NOMO-1 treated with DMSO at 0.1 percent for 48 hours (cell line): ENCODE data around the gene AUTS2.

Experiments used
- DNase-seq: peaks from one replicate; lab custom pipeline; 2025; ENCODE audit not compliant: unreplicated experiment; lab: John Stamatoyannopoulos, UW

AUTS2 gene

DNA sequence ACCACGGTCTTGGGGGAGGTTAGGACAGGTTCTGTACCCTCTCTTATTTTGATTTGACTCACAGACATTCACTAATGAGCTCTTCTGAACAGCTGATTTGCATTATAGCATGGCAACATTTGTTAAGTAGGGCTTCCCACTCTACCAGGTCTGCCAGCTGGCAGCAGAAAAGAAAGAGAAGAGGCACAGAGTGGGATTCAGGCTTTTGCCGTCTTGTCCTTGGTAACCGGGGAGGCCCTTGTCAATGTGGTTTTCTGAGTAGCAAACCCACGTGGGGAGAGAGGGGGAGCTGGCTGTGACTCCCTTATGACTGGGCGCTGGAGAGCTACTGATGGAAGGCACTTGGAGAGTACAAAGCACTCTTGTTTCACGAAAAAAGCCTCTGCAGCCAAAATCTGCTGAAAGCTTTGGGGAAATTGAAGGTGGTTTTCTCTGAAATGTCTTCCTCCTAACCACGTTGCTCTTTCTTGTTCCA is 1178.4 kb downstream of the AUTS2 start:
- no peak for DNase-seq

DNA sequence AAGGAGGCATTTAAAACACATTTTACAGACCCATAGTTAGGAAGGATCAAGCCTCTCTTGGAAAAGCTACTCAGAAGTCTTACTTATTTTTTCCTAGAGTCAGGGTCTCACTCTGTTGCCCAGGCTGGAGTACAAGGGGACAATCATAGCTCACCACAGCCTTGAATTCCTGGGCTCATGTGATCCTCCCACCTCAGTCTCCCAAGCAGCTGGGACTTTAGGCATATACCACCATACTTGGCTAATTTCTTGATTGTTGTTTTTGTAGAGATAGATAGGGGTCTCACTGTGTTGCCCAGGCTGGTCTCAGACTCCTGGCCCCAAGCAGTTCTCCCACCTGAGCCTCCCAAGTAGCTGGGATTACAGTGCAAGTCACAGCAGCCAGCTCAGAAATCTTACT is 1179.0 kb downstream of the AUTS2 start:
- no peak for DNase-seq

DNA sequence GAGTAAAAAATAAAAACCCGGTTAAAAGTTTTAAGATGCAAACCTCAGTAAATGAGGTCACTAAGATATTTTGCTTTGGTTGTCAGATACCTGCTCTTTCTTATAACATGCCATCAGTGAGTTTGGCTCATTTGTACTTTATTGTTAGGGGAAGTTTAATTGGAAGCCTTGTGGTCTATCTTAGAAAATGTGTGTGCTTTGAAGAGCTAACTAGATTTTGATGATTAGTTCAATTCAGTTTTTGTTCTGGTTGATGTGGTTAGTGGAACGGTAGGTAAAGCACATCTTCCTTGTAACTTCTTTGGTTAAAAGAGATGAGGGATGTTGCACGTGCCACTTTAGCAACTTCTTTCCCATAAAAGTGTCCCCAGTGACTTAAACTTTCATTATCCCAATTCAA is 1180.3 kb downstream of the AUTS2 start:
- DNase-seq, result no peak

DNA sequence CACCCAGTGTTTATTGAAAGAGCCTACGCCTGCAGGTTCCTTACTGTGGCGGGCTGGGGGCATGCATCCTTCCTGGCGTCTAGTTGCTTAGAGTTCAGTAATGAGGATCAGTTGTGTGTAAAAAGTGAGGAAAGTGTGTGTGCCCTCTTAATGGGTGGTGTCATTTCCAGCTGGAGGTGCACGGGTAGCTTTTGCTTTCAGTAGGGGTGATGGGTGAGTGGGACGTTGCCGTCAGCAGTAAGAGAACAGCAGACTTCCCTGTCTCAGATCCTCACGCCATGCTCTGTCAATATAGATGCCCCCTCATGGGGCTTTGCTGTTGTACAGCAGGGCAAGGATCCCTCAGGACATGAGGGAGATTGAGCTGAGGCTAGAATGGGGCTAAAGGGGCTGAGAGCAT is 1181.0 kb downstream of the AUTS2 start:
- no peak for DNase-seq

DNA sequence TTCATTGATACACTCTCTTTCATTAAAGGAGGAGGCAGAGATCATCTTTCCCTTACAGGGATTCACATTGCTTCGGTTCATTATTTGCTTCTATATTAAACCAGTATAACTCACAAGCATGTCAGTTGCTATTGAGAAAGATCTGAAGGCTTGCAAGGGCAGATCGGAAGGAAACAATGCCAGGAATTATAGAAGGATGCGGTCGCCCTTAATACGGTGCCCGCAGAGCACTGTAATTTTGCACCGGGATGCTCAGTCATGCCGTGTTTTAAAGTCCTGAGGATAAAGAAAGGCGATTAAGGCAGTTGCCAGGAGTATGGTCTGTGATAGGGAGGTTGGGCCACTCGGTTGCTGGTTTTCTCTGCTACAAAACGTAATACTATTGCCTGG is 1183.6 kb downstream of the AUTS2 start:
- no peak for DNase-seq

DNA sequence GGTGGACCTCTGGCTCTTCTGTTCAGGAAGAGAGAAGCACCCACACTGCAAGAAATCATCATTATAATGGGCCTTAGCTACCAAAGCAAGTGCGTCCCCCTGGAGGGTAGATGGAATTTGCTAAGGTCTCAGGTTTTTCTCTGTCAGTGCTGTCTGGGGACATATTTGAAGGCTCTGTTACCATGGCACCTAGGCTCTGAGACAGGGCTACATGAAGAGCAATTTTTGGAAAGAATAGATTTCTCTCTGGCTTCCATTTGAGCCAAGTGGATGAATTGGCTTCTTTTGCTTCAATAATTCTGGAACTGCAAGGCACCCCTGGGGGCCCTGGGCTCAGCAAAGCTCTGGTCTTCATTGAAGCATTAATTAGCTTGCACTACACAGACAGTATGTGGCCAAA is 1184.5 kb downstream of the AUTS2 start:
- DNase-seq, result no peak

DNA sequence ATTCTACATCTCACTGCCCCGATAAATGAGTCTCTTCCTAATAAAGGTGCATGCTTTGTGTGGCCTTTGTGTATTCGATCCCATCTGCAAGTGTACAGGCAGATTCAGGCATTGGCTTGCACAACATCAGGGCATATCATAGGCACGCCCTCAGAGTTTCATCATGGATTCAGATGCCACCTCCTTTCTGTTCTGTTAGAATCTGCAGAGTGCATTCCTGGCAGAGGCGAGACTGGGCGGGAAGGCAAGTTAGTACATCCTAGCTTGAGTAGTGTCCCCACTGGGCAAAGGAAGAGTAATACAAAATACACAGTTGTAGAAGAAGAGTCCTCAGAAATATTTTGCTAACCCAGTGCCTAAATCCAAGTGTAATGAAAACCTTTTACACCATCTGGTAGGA is 1187.2 kb downstream of the AUTS2 start:
- no peak for DNase-seq

DNA sequence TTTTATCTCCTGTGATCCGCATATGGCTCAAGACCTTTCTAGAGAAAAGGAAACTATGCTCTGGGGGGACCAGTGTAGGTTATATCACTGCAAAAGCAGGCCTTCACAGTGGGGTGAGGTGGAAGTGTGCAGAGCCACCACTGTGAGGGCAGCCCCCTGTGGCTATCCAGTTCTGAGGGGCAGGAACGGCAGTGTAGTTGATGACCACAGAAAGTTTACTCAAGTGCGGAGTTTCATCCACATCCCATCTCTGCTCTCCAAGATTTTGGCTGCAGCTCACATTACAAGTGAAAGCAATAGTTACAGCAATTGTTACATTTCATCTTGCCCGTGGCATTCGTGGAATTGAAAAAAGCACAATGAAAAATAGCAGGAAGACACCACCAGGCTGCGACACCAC is 1187.8 kb downstream of the AUTS2 start:
- no peak for DNase-seq

DNA sequence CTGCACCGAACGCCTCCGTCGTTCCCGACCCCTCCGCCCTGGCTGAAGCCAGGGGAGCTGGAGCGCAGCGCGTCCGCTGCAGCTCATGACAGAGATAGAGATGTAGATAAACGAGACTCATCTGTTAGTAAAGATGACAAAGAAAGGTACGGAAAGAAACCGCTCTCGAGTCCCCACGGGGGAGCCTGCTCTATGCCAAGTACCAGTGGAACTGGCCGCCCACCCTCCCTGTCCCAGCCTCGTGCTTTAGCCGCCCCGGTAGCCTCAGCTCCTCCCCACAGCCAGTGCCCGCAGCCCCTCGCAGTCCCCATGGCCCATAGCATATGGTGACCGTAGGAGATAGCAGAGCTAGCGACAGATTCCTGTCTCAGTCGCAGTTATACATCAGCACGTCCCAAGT is 1189.0 kb downstream of the AUTS2 start:
- DNase-seq, result no peak

DNA sequence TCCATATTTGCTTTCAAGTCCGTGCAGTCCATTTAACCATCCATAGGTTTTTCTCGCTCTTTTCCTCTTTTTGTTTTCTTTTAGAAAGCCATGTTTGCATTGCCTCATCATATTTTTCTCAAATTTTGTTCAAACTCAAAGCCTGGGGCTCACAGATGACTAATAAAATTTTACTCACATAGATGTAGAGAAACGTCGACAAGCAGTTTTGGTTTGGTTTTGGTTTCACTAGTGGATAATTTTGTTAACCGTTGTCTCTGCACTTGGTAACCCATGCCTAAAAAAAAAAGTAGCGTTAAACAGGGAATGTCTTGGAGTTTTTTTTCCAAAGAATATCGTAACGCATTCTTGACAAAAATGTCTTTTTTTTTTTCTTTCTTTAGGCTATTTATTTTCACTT is 1189.5 kb downstream of the AUTS2 start:
- no peak for DNase-seq

DNA sequence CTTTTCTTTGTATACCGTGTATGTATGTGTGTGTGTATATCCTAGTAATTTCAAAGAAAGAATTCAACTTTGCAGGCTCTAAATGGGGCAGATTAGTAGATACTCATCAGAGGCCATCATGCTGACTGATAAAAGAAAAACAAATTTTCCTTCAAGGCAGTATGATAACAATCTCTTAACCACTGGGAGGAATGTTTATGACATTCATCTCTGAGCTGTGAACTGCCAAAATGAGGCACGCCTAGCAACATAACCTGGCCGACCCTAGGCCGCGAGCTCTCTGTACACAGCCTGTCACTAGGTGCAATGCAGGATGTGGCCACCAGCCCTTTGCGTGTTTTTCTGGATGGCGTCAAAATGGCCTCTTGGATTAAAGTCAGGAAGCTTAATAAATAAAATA is 1190.0 kb downstream of the AUTS2 start:
- no peak for DNase-seq

DNA sequence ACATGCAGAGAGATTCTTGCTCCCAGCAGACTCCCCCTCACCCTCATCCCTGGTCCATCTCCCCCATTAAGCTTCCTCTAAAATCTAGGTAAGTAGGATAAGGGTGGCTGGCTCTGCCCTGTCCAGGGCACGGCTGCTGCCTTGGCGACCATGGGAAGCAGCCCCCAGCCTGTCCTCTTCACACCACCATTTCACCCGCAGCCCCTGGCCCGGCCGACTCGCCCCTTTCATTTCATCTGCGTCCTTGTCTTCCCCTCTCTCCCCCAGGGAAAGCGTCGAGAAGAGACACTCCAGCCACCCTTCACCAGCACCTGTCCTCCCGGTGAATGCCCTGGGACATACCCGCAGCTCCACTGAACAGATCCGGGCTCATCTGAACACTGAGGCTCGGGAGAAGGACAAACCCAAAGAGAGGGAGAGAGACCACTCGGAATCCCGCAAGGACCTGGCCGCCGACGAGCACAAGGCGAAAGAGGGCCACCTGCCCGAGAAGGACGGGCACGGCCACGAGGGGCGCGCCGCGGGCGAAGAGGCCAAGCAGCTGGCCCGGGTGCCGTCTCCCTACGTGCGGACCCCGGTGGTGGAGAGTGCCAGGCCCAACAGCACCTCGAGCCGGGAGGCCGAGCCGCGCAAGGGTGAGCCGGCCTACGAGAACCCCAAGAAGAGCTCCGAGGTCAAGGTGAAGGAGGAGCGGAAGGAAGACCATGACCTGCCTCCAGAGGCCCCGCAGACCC is 1191.4 kb downstream of the AUTS2 start:
- no peak for DNase-seq

DNA sequence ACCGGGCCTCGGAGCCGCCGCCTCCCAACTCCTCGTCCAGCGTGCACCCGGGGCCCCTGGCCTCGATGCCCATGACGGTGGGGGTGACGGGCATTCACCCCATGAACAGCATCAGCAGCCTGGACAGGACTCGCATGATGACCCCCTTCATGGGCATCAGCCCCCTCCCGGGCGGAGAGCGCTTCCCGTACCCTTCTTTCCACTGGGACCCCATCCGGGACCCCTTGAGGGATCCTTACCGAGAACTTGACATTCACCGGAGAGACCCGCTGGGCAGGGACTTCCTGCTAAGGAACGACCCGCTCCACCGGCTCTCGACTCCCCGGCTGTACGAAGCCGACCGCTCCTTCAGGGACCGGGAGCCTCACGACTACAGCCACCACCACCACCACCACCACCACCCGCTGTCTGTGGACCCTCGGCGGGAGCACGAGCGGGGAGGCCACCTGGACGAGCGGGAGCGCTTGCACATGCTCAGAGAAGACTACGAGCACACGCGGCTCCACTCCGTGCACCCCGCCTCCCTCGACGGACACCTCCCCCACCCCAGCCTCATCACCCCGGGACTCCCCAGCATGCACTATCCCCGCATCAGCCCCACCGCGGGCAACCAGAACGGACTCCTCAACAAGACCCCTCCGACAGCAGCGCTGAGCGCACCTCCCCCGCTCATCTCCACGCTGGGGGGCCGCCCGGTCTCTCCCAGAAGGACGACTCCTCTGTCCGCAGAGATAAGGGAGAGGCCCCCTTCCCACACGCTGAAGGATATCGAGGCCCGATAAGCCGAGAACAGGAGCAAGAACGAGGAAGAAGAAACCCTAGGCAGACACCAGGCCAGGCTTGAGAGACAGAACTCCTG is 1192.2 kb downstream of the AUTS2 start:
- no peak for DNase-seq

DNA sequence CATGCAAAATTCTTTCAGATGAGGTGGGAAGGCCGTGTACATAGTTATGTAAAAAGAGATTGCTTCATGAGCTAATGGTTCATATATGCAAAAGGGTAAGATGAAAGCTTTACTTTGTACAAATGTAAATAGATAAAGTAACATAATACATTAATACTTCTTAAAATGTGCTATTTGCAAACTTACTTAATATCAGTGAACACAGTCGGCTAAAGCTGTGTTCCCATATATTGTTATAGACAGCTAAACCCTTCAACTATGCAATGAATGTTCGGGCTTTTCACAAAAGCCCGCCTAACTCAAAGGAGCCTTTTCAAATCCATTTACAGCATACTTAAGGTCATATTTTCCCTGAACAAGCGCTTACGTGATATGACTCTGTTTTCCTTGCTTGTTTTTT is 1193.1 kb downstream of the AUTS2 start:
- no peak for DNase-seq

DNA sequence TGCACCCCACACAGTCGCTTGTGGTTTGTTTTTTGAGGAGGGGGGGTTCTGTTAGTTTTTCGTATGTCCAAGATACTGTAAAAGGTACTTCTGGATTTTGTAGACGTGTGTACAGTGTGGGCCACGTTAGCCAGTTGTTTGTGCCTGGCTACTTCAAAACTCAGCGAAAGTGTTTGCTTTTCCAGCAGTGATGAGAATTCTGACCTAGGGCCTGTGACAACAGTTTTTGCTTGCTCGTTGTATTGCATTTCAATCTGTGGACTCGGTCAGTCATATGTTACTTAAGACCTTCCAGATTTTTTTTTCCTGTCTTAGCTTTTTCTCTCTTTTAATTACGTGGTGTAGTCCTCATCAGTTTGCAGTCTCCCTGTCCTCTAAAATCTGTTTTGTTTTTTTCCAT is 1194.8 kb downstream of the AUTS2 start:
- no peak for DNase-seq

DNA sequence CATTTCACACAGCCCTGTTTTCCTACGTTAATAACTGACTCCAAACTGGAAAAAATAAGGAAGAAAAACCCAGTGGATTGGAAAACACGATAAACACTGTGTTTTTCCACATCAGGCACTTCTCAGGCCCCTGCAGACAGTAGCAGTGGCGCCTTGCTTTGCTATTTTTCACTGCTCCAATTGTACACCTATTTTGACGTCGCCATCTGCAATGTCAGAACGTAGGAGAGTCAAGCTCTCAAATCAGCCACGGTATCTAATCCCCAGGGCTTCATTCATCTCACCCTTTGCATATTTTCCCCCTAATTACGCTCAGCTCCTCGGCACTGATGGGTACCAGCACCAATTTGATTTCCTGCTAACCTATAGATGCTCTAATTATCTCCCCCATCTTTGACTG is 1195.5 kb downstream of the AUTS2 start:
- no peak for DNase-seq

DNA sequence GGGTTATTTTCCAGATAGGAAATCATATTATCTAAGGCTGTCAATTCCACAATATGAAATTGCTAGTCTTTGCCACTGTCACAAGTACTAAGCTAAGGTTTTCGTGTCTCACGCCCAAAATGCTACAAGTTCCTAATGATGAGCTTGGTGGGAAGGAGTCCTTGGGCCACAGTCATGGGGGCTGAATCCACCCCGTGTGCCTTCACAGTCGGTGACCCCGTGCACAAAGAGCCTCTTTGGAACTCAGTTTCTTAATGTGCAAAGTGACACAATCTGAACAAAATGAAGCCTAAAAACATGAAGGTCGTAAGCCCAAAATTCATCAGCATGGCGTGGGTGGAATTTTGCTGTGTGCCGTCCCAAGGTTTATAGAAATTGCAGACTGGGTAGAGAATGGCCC is 1196.7 kb downstream of the AUTS2 start:
- no peak for DNase-seq

DNA sequence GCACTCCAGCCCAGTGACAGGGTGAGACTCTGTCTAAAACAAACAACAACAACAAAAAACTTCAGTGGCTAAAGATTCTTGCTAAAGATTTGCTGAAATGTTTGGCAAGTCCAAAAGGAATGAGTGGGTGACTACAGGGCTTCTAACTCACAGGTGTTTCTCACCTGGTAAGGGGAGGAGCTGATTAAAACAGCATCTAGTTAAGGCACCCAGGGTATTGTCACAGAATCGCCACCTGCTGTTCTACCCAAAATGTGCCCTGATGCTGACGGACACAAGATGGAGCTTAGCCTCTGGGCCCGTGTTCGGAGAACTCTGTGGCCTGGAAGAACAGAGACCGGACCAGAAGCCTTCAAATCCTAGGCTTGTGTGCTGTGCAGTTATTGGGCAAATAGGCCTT is 1197.7 kb downstream of the AUTS2 start:
- DNase-seq, result no peak

DNA sequence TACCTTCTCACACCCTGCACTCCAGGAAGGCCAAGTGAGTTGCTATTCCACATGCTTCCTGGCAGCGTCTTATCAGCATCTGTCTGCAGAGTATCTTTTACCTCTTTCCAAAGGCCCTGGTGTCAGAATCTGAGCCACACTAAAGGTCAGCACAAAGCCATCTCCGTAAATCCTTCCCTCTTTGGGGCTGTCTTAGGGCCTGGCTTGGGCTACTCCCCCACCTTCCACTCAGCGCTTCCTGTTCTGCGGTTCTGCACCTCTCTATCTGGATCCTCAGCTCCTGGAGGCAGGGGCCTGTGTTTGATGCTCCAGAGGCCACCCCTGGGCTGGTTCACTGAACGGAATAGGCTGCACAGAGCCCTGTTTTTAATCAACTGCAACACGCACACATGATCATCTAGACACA is 1198.8 kb downstream of the AUTS2 start:
- DNase-seq, result no peak

DNA sequence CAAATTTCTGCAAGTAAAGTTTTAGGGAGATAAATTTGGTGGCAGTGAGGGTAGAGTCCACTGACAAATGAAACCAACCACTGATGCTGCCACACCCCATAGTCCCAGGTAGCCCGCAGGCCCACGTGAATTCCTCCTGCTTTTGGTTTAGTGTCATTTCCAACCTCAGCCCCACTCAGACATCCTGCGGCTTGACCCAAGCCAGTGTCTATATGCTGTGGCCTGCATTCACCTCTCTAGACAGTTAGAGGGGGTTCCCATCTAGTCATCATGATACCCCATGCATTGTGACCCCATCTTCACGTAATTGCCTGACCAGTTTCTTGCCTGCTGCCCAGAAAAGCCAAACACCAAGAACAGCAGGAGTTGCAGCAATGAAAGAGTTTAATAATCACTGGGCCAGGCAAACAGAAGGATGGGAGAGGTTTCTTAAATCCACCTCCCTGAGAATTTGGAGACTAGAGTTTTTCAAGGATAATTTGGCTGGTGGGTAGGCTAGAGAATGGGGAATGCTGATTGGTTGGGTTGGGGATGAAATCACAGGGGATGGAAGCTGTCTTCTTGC is 1201.6 kb downstream of the AUTS2 start:
- no peak for DNase-seq

DNA sequence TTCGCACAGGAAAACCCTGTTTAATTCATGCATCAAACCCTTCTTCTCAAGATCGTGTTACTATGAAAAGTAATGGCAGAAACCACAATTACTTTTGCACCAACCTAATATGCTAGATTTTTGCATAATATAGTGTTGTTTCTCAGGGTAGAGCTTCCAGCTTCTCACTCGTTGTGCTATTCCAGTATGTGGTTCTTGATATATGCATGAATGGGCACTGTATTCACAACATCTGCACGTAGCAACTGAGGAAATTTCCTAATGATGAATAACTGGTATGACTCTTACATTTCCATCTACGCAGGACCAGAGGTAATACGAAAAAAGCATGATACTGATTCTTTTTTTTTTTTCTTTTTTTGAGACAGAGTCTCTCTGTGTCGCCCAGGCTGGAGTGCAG is 1207.1 kb downstream of the AUTS2 start:
- DNase-seq, result no peak

DNA sequence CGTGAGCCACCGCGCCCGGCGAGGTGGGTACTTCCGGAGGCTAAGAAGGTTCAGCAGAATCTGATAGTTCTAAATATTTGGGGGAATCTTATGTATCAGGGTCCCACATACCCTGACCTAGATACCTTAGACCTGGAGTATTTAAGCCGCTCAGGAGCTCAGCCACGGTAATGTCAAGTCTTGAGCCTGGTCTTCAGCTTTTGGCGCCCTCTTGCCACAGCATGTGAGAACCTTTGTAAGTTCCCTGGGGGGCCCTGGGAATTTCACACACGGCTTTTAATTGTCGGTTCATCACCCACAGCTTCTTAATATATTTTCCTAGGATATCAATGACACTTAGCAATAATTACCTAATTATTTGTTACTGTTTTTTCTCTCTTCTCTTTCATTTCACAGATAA is 1209.4 kb downstream of the AUTS2 start:
- DNase-seq, result no peak
